IPS DF 6.9 (cell line): ENCODE results near the gene SELENON.
"Not testable (repeated sequence)": the region's sequence is repeated elsewhere in the genome, so short reads cannot be mapped to it uniquely, and the experiment has no call there.

Experiments used
- DNase-seq: peaks from one replicate; pipeline ENCODE4 v3.0.0-alpha.2; 2013; ENCODE audit warnings: low read depth, low spot score
- H3K27ac ChIP-seq: one replicate; pipeline ENCODE4 v1.5.1; 2013; ENCODE audit warnings: low read length, control low read depth
- H3K27me3 ChIP-seq: 2 replicates; pipeline ENCODE4 v1.6.1; 2013; ENCODE audit warnings: mild to moderate bottlenecking, low read length; ENCODE audit not compliant: control insufficient read depth, insufficient read depth
- H3K36me3 ChIP-seq: 2 replicates; pipeline ENCODE4 v1.6.1; 2013; ENCODE audit warnings: low read length; ENCODE audit not compliant: control insufficient read depth, insufficient read depth
- H3K4me1 ChIP-seq: 2 replicates; pipeline ENCODE4 v1.6.1; 2013; ENCODE audit warnings: low read length; ENCODE audit not compliant: control insufficient read depth, insufficient read depth
- H3K4me3 ChIP-seq: 2 replicates; pipeline ENCODE4 v1.5.1; 2013; ENCODE audit warnings: mild to moderate bottlenecking, low read length
- H3K9me3 ChIP-seq: 2 replicates; pipeline ENCODE4 v1.6.1; 2013; ENCODE audit warnings: low read length, inconsistent platforms; ENCODE audit not compliant: control insufficient read depth, insufficient read depth
- WGBS: extraction: QIAGEN DNeasy Blood & Tissue Kit; methylation state at CpG from one replicate; pipeline ENCODE4 v1.1.7; 2013; ENCODE audit warnings: mixed read lengths, missing lambda C conversion rate; ENCODE audit not compliant: insufficient read length, insufficient coverage; 5-methylcytosine and 5-hydroxymethylcytosine counted together

SELENON gene

GRCh38 chr1:25832336-25833037, 32.5 kb downstream of the SELENON start:
- Histone ChIP-seq H3K9me3 (no peaks in the 10 kb centered on the region), H3K36me3 (peaks cover 22% of the 10 kb centered on the region; the same call in 1 of the 2 replicates), H3K4me1 (no peaks in the 10 kb centered on the region), H3K4me3 (no peak overlapping the region), H3K27ac (no peak overlapping the region), H3K27me3 (no peaks in the 10 kb centered on the region)
- no peak for DNase-seq
- no CpG with 5 or more reads among the region's 6 CpGs for WGBS

- WGBS, result no CpG with 5 or more reads among the region's 5 CpGs
- peaks cover 22% of the 10 kb centered on the region; the same call in 1 of the 2 replicates for H3K36me3 ChIP-seq
- no peak for DNase-seq
- no peak overlapping the region for H3K4me3 ChIP-seq
- no peaks in the 10 kb centered on the region for H3K27me3 ChIP-seq
- H3K9me3 ChIP-seq, result no peaks in the 10 kb centered on the region
- no peak overlapping the region for H3K27ac ChIP-seq
- no peaks in the 10 kb centered on the region for H3K4me1 ChIP-seq
These were observed 33.2 kb downstream of the SELENON start for GRCh38 chr1:25833158-25833557.

GRCh38 chr1:25834894-25835293, 34.9 kb downstream of the SELENON start:
- no CpG with 5 or more reads among the region's 3 CpGs for WGBS
- H3K27ac ChIP-seq, result no peak overlapping the region
- H3K4me3 ChIP-seq, result no peak overlapping the region
- peaks cover 12% of the 10 kb centered on the region; the same call in 1 of the 2 replicates for H3K36me3 ChIP-seq
- DNase-seq, result no peak
- no peaks in the 10 kb centered on the region for H3K9me3 ChIP-seq
- H3K4me1 ChIP-seq, result no peaks in the 10 kb centered on the region
- H3K27me3 ChIP-seq, result no peaks in the 10 kb centered on the region

GRCh38 chr1:25836695-25837094, 36.7 kb downstream of the SELENON start:
- H3K9me3 ChIP-seq, result no peaks in the 10 kb centered on the region
- H3K27me3 ChIP-seq, result no peaks in the 10 kb centered on the region
- H3K4me3 ChIP-seq, result no peak overlapping the region
- peaks cover 4% of the 10 kb centered on the region; the same call in 1 of the 2 replicates for H3K36me3 ChIP-seq
- DNase-seq, result no peak
- H3K4me1 ChIP-seq, result no peaks in the 10 kb centered on the region
- 100% methylated on average over 1 of the region's 3 CpGs for WGBS
- no peak overlapping the region for H3K27ac ChIP-seq

- H3K4me1 ChIP-seq, result no peaks in the 10 kb centered on the region
- H3K27me3 ChIP-seq, result no peaks in the 10 kb centered on the region
- H3K27ac ChIP-seq, result no peak overlapping the region
- peaks cover 3% of the 10 kb centered on the region; the same call in 1 of the 2 replicates for H3K36me3 ChIP-seq
- no peak for DNase-seq
- H3K4me3 ChIP-seq, result no peak overlapping the region
- H3K9me3 ChIP-seq, result no peaks in the 10 kb centered on the region
- WGBS, result no CpG with 5 or more reads among the region's 1 CpG
These were observed 37.4 kb downstream of the SELENON start for GRCh38 chr1:25837262-25837875.

GRCh38 chr1:25839808-25840207, 39.8 kb downstream of the SELENON start:
- not testable (repeated sequence) for DNase-seq, H3K36me3 ChIP-seq, H3K4me3 ChIP-seq, H3K9me3 ChIP-seq, H3K4me1 ChIP-seq, H3K27me3 ChIP-seq, H3K27ac ChIP-seq
- 100% methylated on average over 1 of the region's 4 CpGs for WGBS

GRCh38 chr1:25843483-25843882, 43.5 kb downstream of the SELENON start:
- no peaks in the 10 kb centered on the region for H3K36me3 ChIP-seq
- H3K4me3 ChIP-seq, result no peak overlapping the region
- H3K4me1 ChIP-seq, result no peaks in the 10 kb centered on the region
- DNase-seq, result no peak
- WGBS, result 100% methylated on average over 1 of the region's 3 CpGs
- H3K9me3 ChIP-seq, result no peaks in the 10 kb centered on the region
- no peak overlapping the region for H3K27ac ChIP-seq
- H3K27me3 ChIP-seq, result no peaks in the 10 kb centered on the region

- Histone ChIP-seq H3K36me3 (no peaks in the 10 kb centered on the region), H3K27ac (no peak overlapping the region), H3K27me3 (no peaks in the 10 kb centered on the region), H3K4me3 (no peak overlapping the region), H3K4me1 (no peaks in the 10 kb centered on the region), H3K9me3 (no peaks in the 10 kb centered on the region)
- no peak for DNase-seq
- 100% methylated on average over 1 of the region's 3 CpGs for WGBS
These were observed 44.7 kb downstream of the SELENON start for GRCh38 chr1:25844536-25845337.

GRCh38 chr1:25845664-25846063, 45.7 kb downstream of the SELENON start:
- no peaks in the 10 kb centered on the region for H3K9me3 ChIP-seq

GRCh38 chr1:25847929-25848328, 47.9 kb downstream of the SELENON start:
- no peak overlapping the region for H3K27ac ChIP-seq
- no peaks in the 10 kb centered on the region for H3K4me1 ChIP-seq
- no peaks in the 10 kb centered on the region for H3K36me3 ChIP-seq
- H3K4me3 ChIP-seq, result no peak overlapping the region
- H3K9me3 ChIP-seq, result no peaks in the 10 kb centered on the region
- H3K27me3 ChIP-seq, result no peaks in the 10 kb centered on the region
- DNase-seq, result no peak
- no CpG with 5 or more reads among the region's 4 CpGs for WGBS

More at GRCh38 chr1:25845664-25846063, 45.7 kb downstream of the SELENON start:
- Histone ChIP-seq H3K27me3 (no peaks in the 10 kb centered on the region), H3K36me3 (no peaks in the 10 kb centered on the region), H3K27ac (no peak overlapping the region), H3K4me3 (no peak overlapping the region), H3K4me1 (no peaks in the 10 kb centered on the region)
- WGBS, result no CpG with 5 or more reads among the region's 5 CpGs
- DNase-seq, result no peak
